ENCODE measurements around the gene DOCK8.
"Not testable (repeated sequence)": the region's sequence is repeated elsewhere in the genome, so short reads cannot be mapped to it uniquely, and the experiment has no call there.

DOCK8 gene

DNA sequence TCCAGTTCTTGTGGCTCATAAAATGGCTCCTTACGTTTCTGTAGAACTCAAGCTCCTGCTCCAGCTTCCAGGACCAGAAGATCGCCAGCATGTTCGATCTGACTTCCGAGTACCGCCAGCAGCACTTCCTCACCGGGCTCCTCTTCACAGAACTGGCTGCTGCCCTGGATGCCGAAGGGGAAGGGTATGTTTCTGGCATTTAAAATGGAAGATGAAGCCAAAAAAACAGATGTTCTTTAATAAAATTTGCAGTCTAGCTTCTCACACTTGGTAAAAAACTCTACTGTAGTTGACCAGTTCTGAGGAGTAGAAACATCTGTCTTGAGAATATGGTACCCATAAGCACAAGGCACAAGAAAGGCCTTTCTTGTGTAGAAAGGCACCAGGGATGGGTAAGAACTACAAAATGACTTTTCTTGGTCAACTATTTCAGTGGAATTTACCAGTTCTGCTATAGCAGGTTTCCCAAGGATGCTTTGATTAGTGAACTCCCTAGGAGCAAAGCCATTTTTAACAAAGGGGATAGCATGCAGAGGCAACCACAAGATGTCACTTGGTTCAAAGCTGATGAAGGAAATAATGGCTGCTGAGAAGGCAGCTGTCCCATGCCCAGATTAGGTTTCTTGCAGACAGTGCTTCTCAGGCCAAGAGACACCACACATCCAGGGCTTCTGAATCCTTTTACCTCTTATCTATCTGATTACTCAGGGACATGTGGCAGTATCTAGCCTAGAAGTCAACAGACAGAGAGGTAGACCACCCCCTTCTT lies 192.4 kb downstream of the DOCK8 start:
- CTCF ChIA-PET = no interaction called here
- DNase-seq (ENCODE audit: extremely low spot score) = no peak

DNA sequence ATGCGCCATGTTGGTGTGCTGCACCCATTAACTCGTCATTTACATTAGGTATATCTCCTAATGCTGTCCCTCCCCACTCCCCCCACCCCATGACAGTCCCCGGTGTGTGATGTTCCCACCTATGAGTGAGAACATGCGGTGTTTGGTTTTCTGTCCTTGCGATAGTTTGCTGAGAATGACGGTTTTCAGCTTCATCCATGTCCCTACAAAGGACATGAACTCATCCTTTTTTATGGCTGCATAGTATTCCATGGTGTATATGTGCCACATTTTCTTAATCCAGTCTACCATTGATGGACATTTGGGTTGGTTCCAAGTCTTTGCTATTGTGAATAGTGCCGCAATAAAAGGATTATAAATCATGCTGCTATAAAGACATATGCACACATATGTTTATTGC lies 195.0 kb downstream of the DOCK8 start:
- DNase-seq (ENCODE audit: extremely low spot score); POLR2A ChIA-PET; CTCF ChIA-PET: not testable (repeated sequence)

More for the DNA sequence above, 192.4 kb downstream of the DOCK8 start:
- POLR2A ChIA-PET = no interaction called here
- TF ChIP-seq SP1 (IDR thresholded peaks at IDR 0.05) (no peak), BHLHE40 (IDR thresholded peaks at IDR 0.05; ENCODE audit: borderline replicate concordance) (no peak), FOXK2 (IDR thresholded peaks at IDR 0.05) (no peak), NFRKB (IDR thresholded peaks at IDR 0.05) (no peak), L3MBTL2 (conservative IDR thresholded peaks at IDR 0.05) (no peak), SUZ12 (IDR thresholded peaks at IDR 0.05) (no peak), LEF1 (IDR thresholded peaks at IDR 0.05; ENCODE audit: borderline replicate concordance) (no peak), ARNT (IDR thresholded peaks at IDR 0.05) (no peak), FOXM1 (IDR thresholded peaks at IDR 0.05; ENCODE audit: borderline replicate concordance) (no peak)

DNA sequence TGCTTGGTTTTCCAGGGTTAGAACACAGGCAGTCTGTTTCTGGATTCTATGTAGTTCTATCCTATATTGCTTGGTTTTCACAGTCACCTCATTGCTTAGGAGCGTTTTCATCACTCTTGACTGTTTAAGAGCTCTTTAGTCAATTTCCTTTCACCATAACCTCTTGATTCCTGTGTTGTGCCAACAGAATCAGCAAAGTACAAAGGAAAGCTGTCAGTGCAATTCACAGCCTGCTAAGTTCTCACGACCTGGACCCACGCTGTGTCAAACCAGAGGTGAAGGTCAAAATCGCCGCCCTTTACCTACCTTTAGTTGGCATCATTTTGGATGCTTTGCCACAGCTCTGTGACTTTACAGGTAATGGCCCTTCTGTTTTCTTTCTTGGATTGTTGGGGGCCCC lies 199.9 kb downstream of the DOCK8 start:
- ChIA-PET CTCF (no interaction called here), POLR2A (no interaction called here)
- no peak for DNase-seq (ENCODE audit: extremely low spot score)
- TF ChIP-seq L3MBTL2 (conservative IDR thresholded peaks at IDR 0.05) = no peak
- TF ChIP-seq, protein P1, sequence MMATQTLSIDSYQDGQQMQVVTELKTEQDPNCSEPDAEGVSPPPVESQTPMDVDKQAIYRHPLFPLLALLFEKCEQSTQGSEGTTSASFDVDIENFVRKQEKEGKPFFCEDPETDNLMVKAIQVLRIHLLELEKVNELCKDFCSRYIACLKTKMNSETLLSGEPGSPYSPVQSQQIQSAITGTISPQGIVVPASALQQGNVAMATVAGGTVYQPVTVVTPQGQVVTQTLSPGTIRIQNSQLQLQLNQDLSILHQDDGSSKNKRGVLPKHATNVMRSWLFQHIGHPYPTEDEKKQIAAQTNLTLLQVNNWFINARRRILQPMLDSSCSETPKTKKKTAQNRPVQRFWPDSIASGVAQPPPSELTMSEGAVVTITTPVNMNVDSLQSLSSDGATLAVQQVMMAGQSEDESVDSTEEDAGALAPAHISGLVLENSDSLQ (IDR thresholded peaks at IDR 0.05) = no peak

GRCh38 chr9:419571-420171 lies 205.0 kb downstream of the DOCK8 start:
- no peak for DNase-seq (ENCODE audit: extremely low spot score)
- no peak for TF ChIP-seq NFRKB (IDR thresholded peaks at IDR 0.05)
- TF ChIP-seq ARNT (IDR thresholded peaks at IDR 0.05) = no peak
- TF ChIP-seq SUZ12 (IDR thresholded peaks at IDR 0.05) = no peak
- TF ChIP-seq HDGF (IDR thresholded peaks at IDR 0.05; ENCODE audit: borderline replicate concordance) = no peak
- TF ChIP-seq L3MBTL2 (conservative IDR thresholded peaks at IDR 0.05) = no peak
- TF ChIP-seq FOXM1 (IDR thresholded peaks at IDR 0.05; ENCODE audit: borderline replicate concordance) = no peak
- TF ChIP-seq ELF4 (IDR thresholded peaks at IDR 0.05) = no peak
- TF ChIP-seq CTBP1 (IDR thresholded peaks at IDR 0.05; ENCODE audit: borderline replicate concordance) = no peak
- TF ChIP-seq FOXA1 (IDR thresholded peaks at IDR 0.05) = no peak
- TF ChIP-seq BHLHE40 (IDR thresholded peaks at IDR 0.05; ENCODE audit: borderline replicate concordance) = no peak
- TF ChIP-seq FOXK2 (IDR thresholded peaks at IDR 0.05) = no peak
- no peak for TF ChIP-seq ZNF384 (IDR thresholded peaks at IDR 0.05)
- TF ChIP-seq, protein P1 (IDR thresholded peaks at IDR 0.05) = no peak
- no peak for TF ChIP-seq TARDBP (IDR thresholded peaks at IDR 0.05)
- no peak for TF ChIP-seq LEF1 (IDR thresholded peaks at IDR 0.05; ENCODE audit: borderline replicate concordance)
- no peak for TF ChIP-seq SP1 (IDR thresholded peaks at IDR 0.05)
- CTCF ChIA-PET = no interaction called here
- POLR2A ChIA-PET = no interaction called here

GRCh38 chr9:421896-422295 lies 207.2 kb downstream of the DOCK8 start:
- POLR2A ChIA-PET = no interaction called here
- TF ChIP-seq CTBP1 (IDR thresholded peaks at IDR 0.05; ENCODE audit: borderline replicate concordance) (no peak), HDGF (IDR thresholded peaks at IDR 0.05; ENCODE audit: borderline replicate concordance) (no peak)
- DNase-seq (ENCODE audit: extremely low spot score) = no peak
- CTCF ChIA-PET = no interaction called here

GRCh38 chr9:426264-426663 lies 211.6 kb downstream of the DOCK8 start:
- ChIA-PET CTCF (no interaction called here), POLR2A (no interaction called here)
- DNase-seq (ENCODE audit: extremely low spot score) = no peak
- TF ChIP-seq NFRKB (IDR thresholded peaks at IDR 0.05) (no peak), TARDBP (IDR thresholded peaks at IDR 0.05) (no peak), FOXM1 (IDR thresholded peaks at IDR 0.05; ENCODE audit: borderline replicate concordance) (no peak), FOXA1 (IDR thresholded peaks at IDR 0.05) (no peak), SP1 (IDR thresholded peaks at IDR 0.05) (no peak), BHLHE40 (IDR thresholded peaks at IDR 0.05; ENCODE audit: borderline replicate concordance) (no peak), ELF4 (IDR thresholded peaks at IDR 0.05) (no peak), LEF1 (IDR thresholded peaks at IDR 0.05; ENCODE audit: borderline replicate concordance) (no peak), L3MBTL2 (conservative IDR thresholded peaks at IDR 0.05) (no peak), SUZ12 (IDR thresholded peaks at IDR 0.05) (no peak), HDGF (IDR thresholded peaks at IDR 0.05; ENCODE audit: borderline replicate concordance) (no peak), ARNT (IDR thresholded peaks at IDR 0.05) (no peak), FOXK2 (IDR thresholded peaks at IDR 0.05) (no peak), ZNF384 (IDR thresholded peaks at IDR 0.05) (no peak), CTBP1 (IDR thresholded peaks at IDR 0.05; ENCODE audit: borderline replicate concordance) (no peak)
- TF ChIP-seq, protein P1 (IDR thresholded peaks at IDR 0.05) = no peak

GRCh38 chr9:426976-427375 lies 212.3 kb downstream of the DOCK8 start:
- ChIA-PET POLR2A (no interaction called here), CTCF (no interaction called here)
- DNase-seq (ENCODE audit: extremely low spot score) = no peak
- no peak for TF ChIP-seq SUZ12 (IDR thresholded peaks at IDR 0.05)
- no peak for TF ChIP-seq FOXA1 (IDR thresholded peaks at IDR 0.05)
- TF ChIP-seq ARNT (IDR thresholded peaks at IDR 0.05) = no peak
- no peak for TF ChIP-seq HDGF (IDR thresholded peaks at IDR 0.05; ENCODE audit: borderline replicate concordance)
- TF ChIP-seq BHLHE40 (IDR thresholded peaks at IDR 0.05; ENCODE audit: borderline replicate concordance) = no peak
- TF ChIP-seq, protein P1 (IDR thresholded peaks at IDR 0.05) = no peak
- TF ChIP-seq ZNF384 (IDR thresholded peaks at IDR 0.05) = no peak
- no peak for TF ChIP-seq FOXM1 (IDR thresholded peaks at IDR 0.05; ENCODE audit: borderline replicate concordance)
- TF ChIP-seq FOXK2 (IDR thresholded peaks at IDR 0.05) = no peak
- no peak for TF ChIP-seq LEF1 (IDR thresholded peaks at IDR 0.05; ENCODE audit: borderline replicate concordance)
- TF ChIP-seq SP1 (IDR thresholded peaks at IDR 0.05) = no peak
- TF ChIP-seq L3MBTL2 (conservative IDR thresholded peaks at IDR 0.05) = no peak
- TF ChIP-seq TARDBP (IDR thresholded peaks at IDR 0.05) = no peak
